ENCODE results near the gene SRRM3. TPM values are rescaled to one million over a fixed set of nuclear protein-coding genes. Genes with fewer than 3 reads are reported as not detected.

SRRM3 gene
- total RNA-seq, 2 donors from 2014 or later = 1.6 to 4.3 TPM

GRCh38 chr7:76257973-76258372 is 56.3 kb downstream of the SRRM3 start:
- no peak overlapping the region for H3K27ac ChIP-seq
- ATAC-seq (ENCODE audit: insufficient number of reproducible peaks, low FRiP score, low read depth) = no peak
- H3K36me3 ChIP-seq = no peaks in the 10 kb centered on the region
- no peaks in the 10 kb centered on the region for H3K4me1 ChIP-seq (ENCODE audit: control insufficient read depth in 1 of 2, low read depth in 2 of 2)
- no peak overlapping the region for H3K4me3 ChIP-seq
- H3K27me3 ChIP-seq (replicated peaks; ENCODE audit: insufficient read depth) = no peaks in the 10 kb centered on the region
- no peak for TF ChIP-seq CTCF (IDR thresholded peaks at IDR 0.05)
- DNase-seq (ENCODE audit: low spot score) = no peak
- no peaks in the 10 kb centered on the region for H3K9me3 ChIP-seq

- no peak for TF ChIP-seq CTCF (IDR thresholded peaks at IDR 0.05)
- DNase-seq (ENCODE audit: low spot score) = no peak
- Histone ChIP-seq H3K27ac (no peak overlapping the region), H3K4me3 (peak overlapping the region; percentile 54), H3K9me3 (no peaks in the 10 kb centered on the region), H3K27me3 (replicated peaks; ENCODE audit: insufficient read depth) (no peaks in the 10 kb centered on the region), H3K4me1 (ENCODE audit: control insufficient read depth in 1 of 2, low read depth in 2 of 2) (no peaks in the 10 kb centered on the region), H3K36me3 (no peaks in the 10 kb centered on the region)
- no peak for ATAC-seq (ENCODE audit: insufficient number of reproducible peaks, low FRiP score, low read depth)
Observed at GRCh38 chr7:76259124-76260093, 57.7 kb downstream of the SRRM3 start.

GRCh38 chr7:76260171-76260703 is 58.5 kb downstream of the SRRM3 start:
- no peak overlapping the region for H3K27ac ChIP-seq
- H3K4me1 ChIP-seq (ENCODE audit: control insufficient read depth in 1 of 2, low read depth in 2 of 2) = no peaks in the 10 kb centered on the region
- H3K9me3 ChIP-seq = no peaks in the 10 kb centered on the region
- DNase-seq (ENCODE audit: low spot score) = no peak
- ATAC-seq (ENCODE audit: insufficient number of reproducible peaks, low FRiP score, low read depth) = no peak
- peak overlapping the region; percentile 54 for H3K4me3 ChIP-seq
- H3K36me3 ChIP-seq = no peaks in the 10 kb centered on the region
- H3K27me3 ChIP-seq (replicated peaks; ENCODE audit: insufficient read depth) = no peaks in the 10 kb centered on the region
- TF ChIP-seq CTCF (IDR thresholded peaks at IDR 0.05) = no peak

- no peaks in the 10 kb centered on the region for H3K27me3 ChIP-seq (replicated peaks; ENCODE audit: insufficient read depth)
- no peaks in the 10 kb centered on the region for H3K36me3 ChIP-seq
- H3K27ac ChIP-seq = no peak overlapping the region
- no peaks in the 10 kb centered on the region for H3K4me1 ChIP-seq (ENCODE audit: control insufficient read depth in 1 of 2, low read depth in 2 of 2)
- no peak for TF ChIP-seq CTCF (IDR thresholded peaks at IDR 0.05)
- H3K9me3 ChIP-seq = no peaks in the 10 kb centered on the region
- no peak for ATAC-seq (ENCODE audit: insufficient number of reproducible peaks, low FRiP score, low read depth)
- no peak overlapping the region for H3K4me3 ChIP-seq
- no peak for DNase-seq (ENCODE audit: low spot score)
Observed at GRCh38 chr7:76261329-76261728, 59.6 kb downstream of the SRRM3 start.

- Histone ChIP-seq H3K4me3 (no peak overlapping the region), H3K36me3 (no peaks in the 10 kb centered on the region), H3K9me3 (no peaks in the 10 kb centered on the region), H3K4me1 (ENCODE audit: control insufficient read depth in 1 of 2, low read depth in 2 of 2) (peaks cover 2 to 3% of the 10 kb centered on the region in 2 donors), H3K27ac (no peak overlapping the region), H3K27me3 (replicated peaks; ENCODE audit: insufficient read depth) (peaks cover 4% of the 10 kb centered on the region)
- no peak for TF ChIP-seq CTCF (IDR thresholded peaks at IDR 0.05)
- DNase-seq (ENCODE audit: low spot score) (no peak), ATAC-seq (ENCODE audit: insufficient number of reproducible peaks, low FRiP score, low read depth) (no peak)
Observed at GRCh38 chr7:76261931-76262330, 60.2 kb downstream of the SRRM3 start.

All from thoracic aorta (tissue), 2 donors.